LNCAP (cell line): ENCODE data around the gene MEGF9.

ENCODE experiments used
- TF ChIP-seq, protein P1 (sequence below): fragments of 450-650 bp; IDR thresholded peaks from 2 replicates; pipeline ENCODE4 v1.5.1; 2017; ENCODE audit warnings: mild to moderate bottlenecking

Gene MEGF9

GRCh38 chr9:120625222-120625621, 89.0 kb downstream of the MEGF9 start:
- TF ChIP-seq, protein P1, sequence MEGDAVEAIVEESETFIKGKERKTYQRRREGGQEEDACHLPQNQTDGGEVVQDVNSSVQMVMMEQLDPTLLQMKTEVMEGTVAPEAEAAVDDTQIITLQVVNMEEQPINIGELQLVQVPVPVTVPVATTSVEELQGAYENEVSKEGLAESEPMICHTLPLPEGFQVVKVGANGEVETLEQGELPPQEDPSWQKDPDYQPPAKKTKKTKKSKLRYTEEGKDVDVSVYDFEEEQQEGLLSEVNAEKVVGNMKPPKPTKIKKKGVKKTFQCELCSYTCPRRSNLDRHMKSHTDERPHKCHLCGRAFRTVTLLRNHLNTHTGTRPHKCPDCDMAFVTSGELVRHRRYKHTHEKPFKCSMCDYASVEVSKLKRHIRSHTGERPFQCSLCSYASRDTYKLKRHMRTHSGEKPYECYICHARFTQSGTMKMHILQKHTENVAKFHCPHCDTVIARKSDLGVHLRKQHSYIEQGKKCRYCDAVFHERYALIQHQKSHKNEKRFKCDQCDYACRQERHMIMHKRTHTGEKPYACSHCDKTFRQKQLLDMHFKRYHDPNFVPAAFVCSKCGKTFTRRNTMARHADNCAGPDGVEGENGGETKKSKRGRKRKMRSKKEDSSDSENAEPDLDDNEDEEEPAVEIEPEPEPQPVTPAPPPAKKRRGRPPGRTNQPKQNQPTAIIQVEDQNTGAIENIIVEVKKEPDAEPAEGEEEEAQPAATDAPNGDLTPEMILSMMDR = no peak

DNA sequence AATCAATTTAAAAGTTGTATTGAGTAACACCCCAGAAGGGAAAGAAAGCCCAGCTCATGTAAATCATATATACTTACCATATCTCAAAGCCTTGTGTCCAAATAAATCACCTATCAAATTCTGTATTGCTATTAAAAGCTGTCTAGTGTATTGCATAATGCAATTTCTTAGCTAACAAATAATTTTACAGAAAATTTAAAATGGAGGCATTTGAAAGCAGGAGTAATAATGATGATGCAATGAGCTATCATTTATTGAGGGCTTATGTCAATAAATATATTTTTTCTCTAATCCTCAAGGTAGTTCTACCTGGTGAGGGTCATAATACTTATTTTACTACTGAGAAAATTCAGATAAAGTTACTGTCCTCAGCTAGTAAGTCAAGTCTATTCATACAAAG, 91.5 kb downstream of the MEGF9 start:
- TF ChIP-seq, protein P1 = no peak

DNA sequence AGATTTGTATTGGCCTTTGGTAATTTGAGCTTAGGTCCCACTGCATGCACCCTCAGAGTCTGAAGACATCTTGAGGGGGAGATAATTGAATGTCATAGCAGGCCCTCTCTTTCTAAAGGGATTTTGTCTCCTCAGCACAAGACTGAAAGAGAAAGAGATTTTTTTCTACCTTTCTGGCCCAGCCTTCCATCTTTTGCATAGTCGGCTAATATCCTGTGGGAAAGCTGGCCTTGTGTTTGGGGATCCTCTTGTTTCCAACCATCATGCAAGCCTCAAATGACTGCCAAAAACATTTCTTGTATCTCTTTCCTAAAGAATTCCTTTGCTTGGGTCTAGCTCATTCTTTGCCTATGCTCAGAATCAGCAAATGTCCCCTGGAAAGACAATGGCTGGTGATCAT, 92.3 kb downstream of the MEGF9 start:
- TF ChIP-seq, protein P1 = no peak

- TF ChIP-seq, protein P1 = peak; percentile 90
Measured at GRCh38 chr9:120619751-120620655, 94.3 kb downstream of the MEGF9 start.

- TF ChIP-seq, protein P1 = no peak
Measured at GRCh38 chr9:120616966-120617935, 97.0 kb downstream of the MEGF9 start.

GRCh38 chr9:120612218-120612617, 102.1 kb downstream of the MEGF9 start:
- TF ChIP-seq, protein P1 = peak; percentile 50

- TF ChIP-seq, protein P1 = no peak
Measured at GRCh38 chr9:120611690-120612068, 102.6 kb downstream of the MEGF9 start.
